ENCODE data around the gene COA3. TPM values are rescaled to one million over a fixed set of nuclear protein-coding genes. Genes with fewer than 3 reads are reported as not detected.

COA3 gene
- total RNA-seq, 2 donors from 2014 or later, result 69.2 to 72.4 TPM

DNA sequence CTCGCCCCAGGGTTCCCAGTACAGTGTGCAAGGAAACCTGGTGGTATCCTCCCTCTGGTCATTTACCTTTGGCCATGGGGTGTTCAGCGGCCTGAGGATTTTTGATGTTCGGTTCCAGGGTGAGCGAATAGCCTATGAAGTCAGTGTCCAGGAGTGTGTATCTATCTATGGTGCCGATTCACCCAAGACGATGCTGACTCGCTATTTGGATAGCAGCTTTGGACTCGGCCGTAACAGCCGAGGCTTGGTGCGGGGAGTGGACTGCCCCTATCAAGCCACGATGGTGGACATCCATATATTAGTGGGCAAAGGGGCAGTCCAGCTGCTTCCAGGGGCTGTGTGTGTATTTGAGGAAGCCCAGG, 47.0 kb upstream of the COA3 start:
- DNase-seq, result no peak
- Histone ChIP-seq H3K36me3 (replicated peaks in 1 of 2; ENCODE audit: insufficient read depth in 1 of 2, low read depth in 2 of 2) (peaks cover 14 to 24% of the 10 kb centered on the region in 2 donors), H3K27ac (no peak overlapping the region), H3K4me3 (no peak overlapping the region), H3K27me3 (no peaks in the 10 kb centered on the region), H3K9me3 (no peaks in the 10 kb centered on the region), H3K4me1 (peaks cover 14% of the 10 kb centered on the region)
- no peak for ATAC-seq
- TF ChIP-seq, protein P1, sequence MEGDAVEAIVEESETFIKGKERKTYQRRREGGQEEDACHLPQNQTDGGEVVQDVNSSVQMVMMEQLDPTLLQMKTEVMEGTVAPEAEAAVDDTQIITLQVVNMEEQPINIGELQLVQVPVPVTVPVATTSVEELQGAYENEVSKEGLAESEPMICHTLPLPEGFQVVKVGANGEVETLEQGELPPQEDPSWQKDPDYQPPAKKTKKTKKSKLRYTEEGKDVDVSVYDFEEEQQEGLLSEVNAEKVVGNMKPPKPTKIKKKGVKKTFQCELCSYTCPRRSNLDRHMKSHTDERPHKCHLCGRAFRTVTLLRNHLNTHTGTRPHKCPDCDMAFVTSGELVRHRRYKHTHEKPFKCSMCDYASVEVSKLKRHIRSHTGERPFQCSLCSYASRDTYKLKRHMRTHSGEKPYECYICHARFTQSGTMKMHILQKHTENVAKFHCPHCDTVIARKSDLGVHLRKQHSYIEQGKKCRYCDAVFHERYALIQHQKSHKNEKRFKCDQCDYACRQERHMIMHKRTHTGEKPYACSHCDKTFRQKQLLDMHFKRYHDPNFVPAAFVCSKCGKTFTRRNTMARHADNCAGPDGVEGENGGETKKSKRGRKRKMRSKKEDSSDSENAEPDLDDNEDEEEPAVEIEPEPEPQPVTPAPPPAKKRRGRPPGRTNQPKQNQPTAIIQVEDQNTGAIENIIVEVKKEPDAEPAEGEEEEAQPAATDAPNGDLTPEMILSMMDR (IDR thresholded peaks at IDR 0.05), result no peak
- no peak for TF ChIP-seq POLR2A (IDR thresholded peaks at IDR 0.05)
- 90 to 93% methylated on average over 10 to 12 of the region's 12 CpGs for WGBS, 2 donors
- intact Hi-C loops (cut with DNase I), result loop anchor here (5.0 kb wide), 1 partner anchor 87 kb away; no protein-coding TSS in a partner anchor

DNA sequence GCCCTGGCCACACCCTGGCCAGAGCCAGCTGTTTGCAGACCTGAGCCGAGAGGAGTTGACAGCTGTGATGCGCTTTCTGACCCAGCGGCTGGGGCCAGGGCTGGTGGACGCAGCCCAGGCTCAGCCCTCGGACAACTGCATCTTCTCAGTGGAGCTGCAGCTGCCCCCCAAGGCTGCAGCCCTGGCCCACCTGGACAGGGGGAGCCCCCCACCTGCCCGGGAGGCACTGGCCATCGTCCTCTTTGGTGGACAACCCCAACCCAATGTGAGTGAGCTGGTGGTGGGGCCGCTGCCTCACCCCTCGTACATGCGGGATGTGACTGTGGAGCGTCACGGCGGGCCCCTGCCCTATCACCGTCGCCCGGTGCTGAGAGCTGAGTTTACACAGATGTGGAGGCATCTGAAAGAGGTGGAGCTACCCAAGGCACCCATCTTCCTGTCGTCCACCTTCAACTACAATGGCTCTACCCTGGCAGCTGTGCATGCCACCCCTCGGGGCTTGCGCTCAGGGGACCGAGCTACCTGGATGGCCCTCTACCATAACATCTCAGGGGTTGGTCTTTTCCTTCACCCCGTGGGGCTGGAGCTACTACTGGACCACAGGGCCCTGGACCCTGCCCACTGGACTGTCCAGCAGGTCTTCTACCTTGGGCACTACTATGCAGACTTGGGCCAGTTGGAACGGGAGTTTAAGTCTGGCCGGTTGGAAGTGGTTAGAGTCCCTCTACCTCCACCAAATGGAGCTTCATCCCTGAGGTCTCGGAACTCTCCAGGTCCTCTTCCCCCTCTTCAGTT, 46.5 kb upstream of the COA3 start:
- DNase-seq, result no peak
- Histone ChIP-seq H3K9me3 (no peaks in the 10 kb centered on the region), H3K27me3 (no peaks in the 10 kb centered on the region), H3K27ac (no peak overlapping the region), H3K36me3 (replicated peaks in 1 of 2; ENCODE audit: insufficient read depth in 1 of 2, low read depth in 2 of 2) (peaks cover 14 to 29% of the 10 kb centered on the region in 2 donors), H3K4me3 (no peak overlapping the region), H3K4me1 (peaks cover 12% of the 10 kb centered on the region)
- intact Hi-C loops (cut with DNase I), result loop anchor here (5.0 kb wide), 1 partner anchor 87 kb away; no protein-coding TSS in a partner anchor
- TF ChIP-seq, protein P1 (IDR thresholded peaks at IDR 0.05), result no peak
- no peak for TF ChIP-seq POLR2A (IDR thresholded peaks at IDR 0.05)
- ATAC-seq, result no peak
- 84 to 97% methylated on average over 5 to 23 of the region's 24 CpGs for WGBS, 2 donors

DNA sequence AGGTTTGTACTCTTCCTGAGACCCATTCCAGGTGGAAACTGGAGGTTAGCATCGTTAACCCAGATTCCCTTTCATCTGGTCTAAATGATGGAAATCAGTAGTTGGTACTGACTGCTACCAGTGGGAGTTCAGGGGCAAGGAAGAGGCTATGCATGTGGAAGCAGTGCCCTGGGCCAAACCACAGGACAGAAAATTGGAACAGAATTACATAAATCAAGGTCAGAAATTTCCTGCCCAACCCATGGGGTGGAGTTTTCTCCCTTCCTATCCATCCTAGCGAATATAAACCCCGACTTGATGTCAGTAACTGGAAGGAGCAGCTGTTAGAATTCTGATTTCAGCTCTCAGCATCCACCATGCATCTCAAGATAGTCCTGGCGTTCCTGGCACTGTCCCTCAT, 45.8 kb upstream of the COA3 start, which contains the start of gene AOC2:
TSS of gene AOC2 (plus strand) at position 310 of the 400 bp plus-strand sequence. CDS start at position 357, 47 bp downstream.
- H3K27ac ChIP-seq, result no peak within 1 kb of the TSS
- ATAC-seq, result no peak
- intact Hi-C loops (cut with DNase I), result no loop called here

GRCh38 chr17:42843358-42843934, 44.9 kb upstream of the COA3 start:
- peak; percentile 83 for ATAC-seq
- Histone ChIP-seq H3K4me3 (no peak overlapping the region), H3K9me3 (no peaks in the 10 kb centered on the region), H3K27ac (no peak overlapping the region), H3K4me1 (peaks cover 4% of the 10 kb centered on the region), H3K27me3 (no peaks in the 10 kb centered on the region), H3K36me3 (replicated peaks in 1 of 2; ENCODE audit: insufficient read depth in 1 of 2, low read depth in 2 of 2) (peaks cover 21 to 43% of the 10 kb centered on the region in 2 donors)
- DNase-seq, result peak; percentile 47 to 64 (median 58)
- intact Hi-C loops (cut with DNase I), result no loop called here
- TF ChIP-seq POLR2A (IDR thresholded peaks at IDR 0.05), result no peak
- TF ChIP-seq, protein P1 (IDR thresholded peaks at IDR 0.05), result peak; percentile 66 to 98 (median 95)
- WGBS, 2 donors, result 30 to 38% methylated on average over 6 of the region's 6 CpGs

More for the DNA sequence above, 45.8 kb upstream of the COA3 start, which contains the start of gene AOC2:
- no peak within 1 kb of the TSS for H3K4me3 ChIP-seq
- H3K27me3 ChIP-seq, result no peaks in the 10 kb centered on the region
- no peaks in the 10 kb centered on the region for H3K9me3 ChIP-seq
- H3K36me3 ChIP-seq (replicated peaks in 1 of 2; ENCODE audit: insufficient read depth in 1 of 2, low read depth in 2 of 2), result peaks cover 15 to 35% of the 10 kb centered on the region in 2 donors
- 68 to 71% methylated on average over 4 of the region's 4 CpGs for WGBS, 2 donors
- no peak for TF ChIP-seq POLR2A (IDR thresholded peaks at IDR 0.05)
- TF ChIP-seq, protein P1 (IDR thresholded peaks at IDR 0.05), result no peak
- no peak for DNase-seq
- peaks cover 5% of the 10 kb centered on the region for H3K4me1 ChIP-seq

Data from body of pancreas (tissue), 4 donors.